Measurements from ENCODE around the gene FAM186B.

The FAM186B gene

GRCh38 chr12:49541140-49541861 lies 64.1 kb downstream of the FAM186B start:
- no peak for TF ChIP-seq POLR2A (IDR thresholded peaks at IDR 0.05; ENCODE audit: low read depth, low read length)
- FAIRE-seq (no peak), DNase-seq (ENCODE audit: insufficient read length, low spot score) (no peak)

GRCh38 chr12:49540229-49541139 lies 65.0 kb downstream of the FAM186B start:
- FAIRE-seq (no peak), DNase-seq (ENCODE audit: insufficient read length, low spot score) (no peak)
- TF ChIP-seq POLR2A (IDR thresholded peaks at IDR 0.05; ENCODE audit: low read depth, low read length): no peak

GRCh38 chr12:49539406-49540228 lies 65.8 kb downstream of the FAM186B start:
- DNase-seq (ENCODE audit: insufficient read length, low spot score) (no peak), FAIRE-seq (no peak)
- no peak for TF ChIP-seq POLR2A (IDR thresholded peaks at IDR 0.05; ENCODE audit: low read depth, low read length)

GRCh38 chr12:49538510-49539403 lies 66.7 kb downstream of the FAM186B start, which contains the start of gene KCNH3:
Gene KCNH3 (plus strand): TSS chr12:49539030. CDS start chr12:49539417, 387 bp downstream.
- FAIRE-seq (no peak), DNase-seq (ENCODE audit: insufficient read length, low spot score) (peak; percentile 98)
- TF ChIP-seq POLR2A (IDR thresholded peaks at IDR 0.05; ENCODE audit: low read depth, low read length): no peak

GRCh38 chr12:49537752-49538509 lies 67.5 kb downstream of the FAM186B start:
- FAIRE-seq (no peak), DNase-seq (ENCODE audit: insufficient read length, low spot score) (no peak)

More at GRCh38 chr12:49537752-49538509, 67.5 kb downstream of the FAM186B start:
- no peak for TF ChIP-seq POLR2A (IDR thresholded peaks at IDR 0.05; ENCODE audit: low read depth, low read length)

All from H54 (cell line).